Stimulated activated CD4-positive, alpha-beta T cell treated with anti-CD3 and anti-CD28 coated beads, Interleukin-12 subunit alpha, Interleukin-12 subunit beta, amount 100 ng/mL, for 24 hours (primary cell): ENCODE results near the gene N4BP2.

Source experiments
- DNase-seq, 2 experiments: peaks; one replicate each; pipeline ENCODE4 v3.0.0-alpha.2; 2020; ENCODE audit warnings: low read depth in 2 of 2

N4BP2 gene

DNA sequence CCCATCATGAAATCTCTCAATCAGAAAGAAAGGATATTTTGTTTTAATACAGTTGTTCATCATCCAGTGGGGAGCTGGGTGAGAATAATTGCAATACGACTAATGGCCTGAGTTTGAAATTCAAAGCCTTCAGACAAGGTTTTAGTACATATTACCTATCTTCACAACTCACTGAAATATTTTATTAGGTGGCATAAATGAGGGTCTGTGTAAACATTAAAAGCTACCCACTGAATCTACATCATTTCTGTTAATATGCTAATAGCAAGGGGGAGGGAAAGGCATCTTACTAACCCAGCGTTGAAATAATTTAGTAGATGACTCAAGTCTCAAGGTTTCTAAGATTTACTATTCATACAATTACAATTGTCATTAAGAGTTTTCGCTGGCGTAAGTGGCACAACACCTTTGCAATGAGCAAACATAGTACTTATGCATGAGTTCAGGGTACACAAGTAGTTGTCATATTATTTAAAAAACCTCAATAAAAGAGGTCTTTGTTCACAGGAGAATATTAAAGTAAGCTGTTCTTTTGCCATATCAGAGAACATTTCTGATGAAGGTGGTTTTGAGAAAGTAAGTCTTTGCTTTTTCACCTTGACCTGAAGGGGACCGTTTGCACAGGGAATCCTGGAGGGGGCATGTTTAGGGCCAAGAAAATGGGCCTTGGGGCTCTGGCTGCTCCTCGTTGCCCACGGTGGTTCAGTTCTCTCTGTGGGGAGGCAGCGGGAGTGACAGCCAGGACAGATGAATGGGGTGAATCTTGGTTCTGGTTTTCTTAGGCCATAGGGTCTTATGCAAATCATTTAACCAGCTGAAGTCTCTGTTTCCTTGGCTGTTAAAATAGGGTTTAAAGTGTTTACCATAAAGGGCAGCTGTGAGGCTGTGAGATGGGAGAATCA, 135.7 kb downstream of the N4BP2 start:
- DNase-seq: no peak

DNA sequence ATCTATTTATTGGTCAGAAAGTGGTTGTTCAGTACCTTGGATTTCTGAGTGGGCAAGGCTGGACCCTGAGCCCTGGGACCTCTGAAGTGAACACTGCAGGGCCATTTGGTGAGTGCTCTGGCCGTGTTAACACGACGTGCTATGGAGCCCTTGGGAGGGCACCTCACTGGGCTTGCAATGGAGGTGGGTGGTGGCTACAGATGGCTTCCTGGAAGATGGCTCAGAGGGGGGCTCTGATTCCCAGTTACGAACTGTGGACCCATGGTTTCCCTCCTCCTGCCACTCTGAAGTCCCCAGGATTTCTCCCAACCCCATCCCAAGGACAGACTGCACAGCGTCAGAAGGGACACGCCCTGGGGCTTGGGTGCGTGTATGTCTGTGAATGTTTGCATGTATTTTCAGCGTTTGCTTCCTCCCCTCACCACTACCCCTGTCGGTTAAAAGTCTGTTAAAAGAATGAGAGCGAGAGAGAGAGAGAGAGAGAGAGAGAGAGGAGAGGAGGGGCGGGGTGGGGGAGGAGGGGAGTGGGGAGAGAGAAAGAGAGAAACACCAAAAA, 136.4 kb downstream of the N4BP2 start:
- no peak for DNase-seq

DNA sequence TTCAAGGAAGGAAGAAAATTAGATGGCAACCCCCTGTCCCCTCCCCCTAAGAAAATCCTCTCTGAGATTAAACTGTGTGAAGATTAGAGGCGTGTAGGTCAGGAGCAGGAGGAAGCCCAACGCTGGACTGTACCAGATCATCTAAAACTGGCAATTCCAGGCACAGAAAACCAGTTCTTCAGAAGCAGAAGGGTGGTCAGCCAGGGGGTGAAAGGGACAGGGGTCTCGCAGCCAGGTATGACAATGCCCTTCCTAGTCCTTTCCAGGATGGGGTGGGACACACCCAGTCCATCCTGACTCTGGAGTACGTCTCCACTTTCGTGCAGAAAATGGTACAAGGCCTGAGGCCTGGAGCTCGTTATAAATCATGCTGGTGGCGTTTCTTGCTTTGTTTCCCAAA, 136.9 kb downstream of the N4BP2 start:
- no peak for DNase-seq

DNA sequence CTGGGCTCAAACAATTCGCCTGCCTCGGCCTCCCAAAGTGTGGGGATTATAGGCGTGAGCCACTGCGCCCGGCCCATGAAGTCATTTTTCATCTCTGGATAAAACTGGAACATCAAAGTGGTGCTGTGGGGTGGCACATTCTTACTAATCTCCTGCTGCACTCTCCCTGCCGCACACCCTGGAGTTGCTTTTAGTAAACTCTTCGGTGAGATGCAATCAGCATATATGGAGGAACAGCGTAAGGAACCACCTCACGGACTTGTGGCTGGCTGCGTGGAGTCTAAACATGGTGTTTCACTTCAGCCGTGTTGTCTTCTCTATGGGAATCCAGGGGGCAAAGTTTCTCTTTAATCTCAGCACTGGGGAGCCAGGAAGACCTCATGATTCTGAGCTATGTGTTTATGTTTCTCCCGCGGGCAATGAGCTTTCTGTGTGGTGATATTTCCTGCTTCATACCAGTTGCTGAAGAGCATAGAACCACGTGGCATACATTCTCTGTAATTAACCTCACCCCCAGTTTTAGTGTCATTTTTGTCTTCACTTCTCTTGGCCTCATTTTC, 138.0 kb downstream of the N4BP2 start:
- DNase-seq: no peak

DNA sequence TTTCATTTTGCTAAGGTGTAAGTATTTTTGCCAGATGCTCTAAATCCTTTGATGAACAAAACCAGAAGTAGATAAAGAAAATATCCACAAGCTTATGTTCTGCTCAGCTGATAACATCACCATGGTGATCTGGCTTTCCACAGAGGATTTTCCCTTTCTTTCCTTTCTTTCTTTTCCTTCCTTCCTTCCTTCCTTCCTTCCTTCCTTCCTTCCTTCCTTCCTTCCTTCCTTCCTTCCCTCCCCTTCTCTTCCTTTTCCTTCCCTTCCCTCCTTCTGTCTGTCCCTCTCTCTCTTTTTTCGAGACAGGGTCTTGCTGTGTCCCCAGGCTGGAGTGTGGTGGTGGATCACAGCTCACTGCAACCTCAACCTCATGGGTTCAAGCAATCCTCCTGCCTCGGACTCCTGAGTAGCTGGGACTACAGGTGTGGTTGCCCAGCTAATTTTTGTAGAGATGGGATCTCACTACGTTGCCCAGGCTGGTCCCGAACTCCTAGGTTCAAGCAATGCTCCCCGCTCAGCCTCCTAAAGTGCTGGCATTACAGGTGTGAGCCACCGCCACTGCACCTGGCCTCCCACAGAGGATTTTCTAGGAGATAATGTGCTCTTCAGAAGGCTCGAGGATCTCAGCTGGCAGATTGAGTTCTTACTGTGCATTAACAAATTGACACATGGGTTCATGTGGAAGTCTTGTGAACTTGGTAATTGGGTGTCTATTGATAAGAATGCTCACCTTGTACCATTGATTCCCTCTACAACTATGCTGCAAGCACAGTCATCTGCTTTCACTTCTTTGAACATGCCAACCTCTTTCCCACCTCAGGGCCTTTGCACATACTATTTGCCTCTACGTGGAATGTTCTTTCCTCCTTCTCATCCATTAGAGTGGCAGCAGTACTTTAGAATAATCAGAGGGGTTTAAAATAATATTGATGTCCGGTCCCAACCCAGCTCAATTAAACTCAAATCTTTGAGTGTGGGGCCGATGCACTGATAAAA, 138.8 kb downstream of the N4BP2 start:
- DNase-seq: no peak

DNA sequence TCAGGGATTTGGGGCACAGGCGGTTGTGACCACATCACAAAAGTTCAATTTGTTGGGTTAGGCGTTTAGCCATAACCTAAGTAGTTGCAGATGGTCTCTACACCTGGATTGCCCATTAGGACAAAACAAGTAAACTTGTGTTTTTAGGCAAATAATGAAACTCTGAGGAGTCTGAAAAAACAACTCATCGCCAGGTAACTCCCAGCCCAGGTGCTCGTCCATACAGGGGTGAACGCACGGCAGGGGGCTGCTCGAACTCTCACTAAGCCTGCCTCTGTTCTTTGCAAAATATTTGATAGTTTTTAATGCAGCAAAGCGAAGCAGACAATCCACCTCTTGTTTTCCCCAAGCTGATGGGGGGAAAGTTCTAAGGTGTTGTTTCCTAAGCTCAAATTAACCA, 139.6 kb downstream of the N4BP2 start:
- no peak for DNase-seq

DNA sequence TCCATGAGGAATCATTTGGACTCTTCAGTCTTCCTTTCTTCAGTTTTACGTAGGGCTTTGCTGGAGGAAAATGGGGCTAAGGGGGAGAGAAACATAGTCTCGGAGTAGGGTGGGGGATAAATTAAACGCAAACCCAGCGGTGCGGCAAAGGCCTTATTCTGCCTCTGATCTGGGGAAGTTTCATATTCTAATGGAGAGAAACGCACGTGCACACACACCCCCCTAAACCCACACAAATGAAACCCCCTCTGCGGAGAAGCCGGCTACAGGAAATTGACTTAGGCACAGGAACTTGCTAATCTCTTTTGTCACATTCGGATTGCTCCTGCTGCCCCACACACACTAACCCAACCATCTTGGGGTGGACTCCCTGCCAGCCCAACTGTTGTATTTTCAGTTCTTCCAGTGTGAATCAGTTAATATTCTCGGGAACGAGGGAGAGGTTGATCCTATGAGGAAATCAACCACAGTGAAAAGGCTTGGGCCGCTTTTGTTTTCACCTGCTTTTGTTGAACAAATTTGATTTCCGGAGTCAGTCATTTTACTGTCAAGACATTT, 140.2 kb downstream of the N4BP2 start, which contains the start of gene RHOH:
RHOH (plus strand) TSS at position 308 of the 558 bp plus-strand sequence. CDS start 46,356 bp downstream, outside the sequence.
- DNase-seq: peak; percentile 54 to 65

DNA sequence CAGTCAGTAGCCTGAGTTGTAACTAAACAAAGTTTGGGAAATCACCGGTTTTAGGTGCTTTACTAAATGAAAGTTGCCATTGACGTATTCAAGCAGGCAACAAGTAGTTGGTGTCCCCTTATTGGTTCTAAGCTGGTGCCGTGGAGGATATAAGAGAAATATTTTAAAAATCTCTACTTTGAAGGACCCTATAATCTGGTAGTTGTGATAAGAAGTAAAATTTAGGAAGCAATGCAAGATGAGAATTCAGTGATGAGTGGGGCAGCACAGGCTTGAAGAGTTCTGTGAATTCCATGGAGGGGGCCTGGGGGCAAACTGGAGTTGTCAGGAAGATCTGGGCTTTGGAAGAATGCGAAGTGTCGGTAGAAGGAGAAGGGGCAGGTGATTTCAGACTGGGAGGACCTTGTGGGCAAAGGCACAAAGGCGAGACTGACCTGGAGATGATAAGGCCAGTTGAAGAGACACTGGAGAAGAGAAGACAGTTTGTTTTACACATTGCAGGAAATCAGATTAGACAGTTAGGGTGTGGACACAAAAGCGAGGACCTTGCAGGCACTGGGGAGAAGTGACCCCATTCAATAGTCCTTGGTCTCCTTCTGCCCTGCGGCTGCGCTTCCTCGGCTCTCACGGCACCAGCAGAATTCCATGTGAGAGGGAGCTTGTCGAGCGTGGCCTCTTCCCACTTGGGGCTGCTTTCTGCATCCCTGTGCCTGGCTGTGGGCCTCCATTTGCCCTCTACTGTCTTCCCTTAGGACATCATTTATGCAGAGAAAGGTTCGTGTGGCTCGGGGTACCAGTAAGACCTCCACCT, 141.4 kb downstream of the N4BP2 start:
- DNase-seq: no peak

DNA sequence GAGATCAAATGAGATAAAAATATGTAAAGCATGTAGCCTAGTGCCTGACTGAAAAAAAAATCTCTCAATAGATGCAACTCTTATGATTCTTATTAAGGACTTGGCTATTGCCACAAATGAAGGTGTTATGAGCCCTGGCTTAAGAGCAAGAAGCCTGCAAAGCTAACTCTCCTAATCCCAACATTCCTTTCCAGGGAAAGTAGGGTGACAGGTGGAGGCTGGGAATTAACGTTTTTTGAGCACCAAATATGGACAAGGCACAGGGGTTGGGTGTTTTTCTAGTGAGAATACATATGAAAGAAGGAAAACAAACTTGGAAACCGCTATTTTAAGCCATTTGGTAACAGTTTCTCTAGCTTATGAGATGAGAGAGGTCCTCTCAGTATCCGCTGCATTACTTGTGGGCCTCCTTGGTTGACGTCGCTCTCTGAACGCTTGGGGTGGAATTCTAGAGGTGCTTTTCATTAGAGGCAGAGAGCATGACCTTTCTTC, 142.6 kb downstream of the N4BP2 start:
- no peak for DNase-seq

DNA sequence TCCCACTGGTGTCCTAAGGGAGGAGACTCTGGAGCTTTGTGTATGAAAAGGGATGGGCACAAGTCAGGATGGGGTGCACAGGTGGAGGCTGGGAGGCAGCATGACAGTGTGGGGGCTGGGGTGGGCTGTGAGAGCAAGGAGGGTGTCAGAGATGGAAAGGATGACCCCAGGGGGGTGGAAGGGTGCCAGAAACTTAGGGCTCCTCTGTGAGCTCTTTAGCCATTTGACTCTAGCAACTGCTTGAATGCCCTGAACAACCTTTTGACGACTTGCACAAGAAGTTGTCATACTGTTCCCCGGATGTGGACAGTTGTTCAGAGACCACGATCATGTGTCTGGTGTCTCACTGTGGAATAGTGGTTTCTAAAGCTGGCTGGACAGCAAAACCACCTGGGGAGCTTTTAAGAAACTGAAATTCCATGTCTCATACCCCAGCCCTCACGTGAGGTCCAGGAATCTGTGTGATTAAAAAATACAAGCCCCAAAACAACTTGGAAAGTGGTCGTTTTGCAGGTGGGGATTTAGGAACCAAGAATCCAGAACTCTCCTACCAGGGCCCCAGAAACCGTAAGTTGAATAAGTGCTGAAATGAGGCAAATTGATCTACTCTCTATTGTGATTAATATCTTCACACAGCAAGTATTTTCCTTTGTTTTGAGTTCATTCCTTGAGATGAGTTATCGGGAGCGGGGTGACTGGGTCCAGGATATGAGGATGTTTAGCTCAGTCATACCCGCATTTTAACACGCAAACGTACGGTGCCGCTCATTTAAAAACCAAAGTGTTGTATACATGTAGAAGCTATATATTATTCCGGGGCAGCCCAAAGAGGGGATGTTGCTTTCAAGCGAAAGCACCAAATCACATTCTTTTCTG, 143.6 kb downstream of the N4BP2 start:
- DNase-seq: peak in 1 of 2 experiments; percentile 68

DNA sequence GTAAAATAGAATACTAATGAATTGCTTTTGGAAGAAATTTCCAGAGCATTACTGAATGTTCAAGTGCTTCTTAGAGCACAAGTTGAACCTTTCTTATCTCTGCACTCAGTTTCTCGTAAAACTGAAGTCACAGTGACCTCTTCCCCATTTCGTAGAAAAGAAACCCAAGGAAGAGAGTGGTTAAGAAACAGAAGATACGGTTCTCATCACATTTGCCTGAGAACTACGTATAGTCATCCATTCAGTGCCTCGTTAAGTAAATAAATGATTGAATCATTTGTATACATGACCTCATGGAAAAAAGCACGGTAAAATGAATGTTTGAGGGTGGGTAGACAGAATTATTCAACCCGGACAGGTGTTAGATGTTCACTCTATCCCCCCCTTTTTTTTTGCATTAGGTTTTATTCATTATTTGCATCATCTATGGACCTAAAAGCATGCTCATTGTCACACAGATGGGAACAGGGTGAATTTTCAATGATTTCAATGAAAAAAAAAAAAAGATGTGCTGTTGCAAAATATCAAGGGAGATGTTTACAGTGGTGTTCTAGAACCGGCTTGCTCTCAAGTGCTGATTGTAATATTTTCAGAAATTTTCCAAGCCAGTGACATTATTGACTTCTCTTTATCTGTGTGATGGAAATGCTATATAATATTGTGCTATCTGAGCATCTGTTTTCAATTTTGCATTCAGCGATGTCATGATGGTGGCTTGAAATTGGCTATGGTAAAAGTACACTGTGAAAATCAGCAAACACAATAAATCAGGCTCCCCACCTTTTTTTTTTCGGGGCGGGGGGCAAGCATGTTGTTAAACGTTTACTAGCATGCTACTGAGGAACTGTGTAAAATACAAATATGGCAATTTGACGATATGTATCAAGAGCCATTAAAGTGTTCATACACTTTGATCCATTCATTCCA, 144.5 kb downstream of the N4BP2 start:
- no peak for DNase-seq

DNA sequence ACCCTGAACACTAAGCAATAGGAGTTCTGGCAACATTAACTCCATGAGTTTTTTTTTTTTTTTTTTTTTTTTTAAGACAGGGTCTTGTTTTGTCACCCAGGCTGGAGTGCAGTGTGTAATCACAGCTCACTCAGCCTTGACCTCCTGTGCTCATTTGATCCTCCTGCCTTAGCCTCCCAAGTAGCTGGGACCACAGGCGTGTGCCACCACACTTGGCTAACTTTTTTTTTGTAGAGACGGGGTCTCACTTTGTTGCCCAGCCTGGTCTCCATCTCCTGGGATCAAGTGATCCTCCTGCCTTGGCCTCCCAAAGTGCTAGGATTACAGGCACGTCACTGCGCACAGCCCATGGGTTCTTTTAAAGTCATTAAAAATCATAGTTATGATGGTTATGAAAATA, 145.2 kb downstream of the N4BP2 start:
- DNase-seq: no peak

DNA sequence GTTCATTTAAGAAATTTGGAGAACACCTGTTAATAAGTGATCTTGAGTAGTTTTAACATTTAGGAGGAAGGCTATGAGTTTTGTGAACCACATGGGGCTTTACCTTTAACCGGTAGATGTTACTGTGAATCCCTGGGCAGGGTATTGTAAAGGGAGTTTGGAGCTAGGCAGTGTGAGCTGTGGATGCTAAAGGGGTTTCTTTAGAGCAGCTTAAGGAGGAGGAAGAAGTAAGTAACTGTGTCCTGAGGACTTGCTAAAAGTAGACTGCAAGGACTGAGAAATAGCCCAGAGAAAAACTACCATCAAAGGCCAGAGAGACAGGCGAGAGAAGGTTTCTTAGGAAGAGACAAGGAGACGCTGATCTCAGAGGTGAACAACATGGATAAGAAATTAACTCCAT, 145.8 kb downstream of the N4BP2 start:
- no peak for DNase-seq

DNA sequence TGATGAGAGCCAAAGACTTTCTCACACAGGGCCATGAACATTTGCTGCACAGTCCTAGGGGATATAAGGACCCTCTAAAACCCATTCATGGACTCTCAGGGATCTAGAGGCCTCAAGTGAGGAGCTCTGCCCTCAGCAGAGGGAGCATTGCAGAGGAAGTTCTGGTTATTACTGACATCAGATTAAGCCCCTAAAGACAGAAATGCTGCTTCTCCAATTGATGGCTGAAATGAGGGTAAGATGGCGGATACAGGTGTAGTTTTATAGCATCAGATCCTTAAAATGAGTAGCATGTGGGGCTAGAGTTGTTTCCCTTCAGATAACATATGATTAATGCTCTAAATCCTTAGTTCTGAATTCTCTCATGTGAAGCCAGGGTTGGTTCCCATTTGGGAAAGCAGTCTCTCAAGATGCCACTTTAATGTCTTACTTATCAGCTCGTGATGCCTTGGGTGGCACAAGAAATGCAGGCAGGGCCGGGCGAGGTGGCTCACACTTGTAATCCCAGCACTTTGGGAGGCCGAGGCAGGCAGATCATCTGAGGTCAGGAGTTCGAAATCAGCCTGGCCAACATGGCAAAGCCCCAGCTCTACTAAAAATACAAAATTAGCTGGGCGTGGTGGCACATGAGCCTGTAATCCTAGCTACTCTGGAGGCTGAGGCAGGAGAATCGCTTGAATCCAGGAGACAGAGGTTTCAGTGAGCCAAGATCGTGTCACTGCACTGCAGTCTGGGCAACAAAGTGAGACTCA, 148.0 kb downstream of the N4BP2 start:
- DNase-seq: no peak

DNA sequence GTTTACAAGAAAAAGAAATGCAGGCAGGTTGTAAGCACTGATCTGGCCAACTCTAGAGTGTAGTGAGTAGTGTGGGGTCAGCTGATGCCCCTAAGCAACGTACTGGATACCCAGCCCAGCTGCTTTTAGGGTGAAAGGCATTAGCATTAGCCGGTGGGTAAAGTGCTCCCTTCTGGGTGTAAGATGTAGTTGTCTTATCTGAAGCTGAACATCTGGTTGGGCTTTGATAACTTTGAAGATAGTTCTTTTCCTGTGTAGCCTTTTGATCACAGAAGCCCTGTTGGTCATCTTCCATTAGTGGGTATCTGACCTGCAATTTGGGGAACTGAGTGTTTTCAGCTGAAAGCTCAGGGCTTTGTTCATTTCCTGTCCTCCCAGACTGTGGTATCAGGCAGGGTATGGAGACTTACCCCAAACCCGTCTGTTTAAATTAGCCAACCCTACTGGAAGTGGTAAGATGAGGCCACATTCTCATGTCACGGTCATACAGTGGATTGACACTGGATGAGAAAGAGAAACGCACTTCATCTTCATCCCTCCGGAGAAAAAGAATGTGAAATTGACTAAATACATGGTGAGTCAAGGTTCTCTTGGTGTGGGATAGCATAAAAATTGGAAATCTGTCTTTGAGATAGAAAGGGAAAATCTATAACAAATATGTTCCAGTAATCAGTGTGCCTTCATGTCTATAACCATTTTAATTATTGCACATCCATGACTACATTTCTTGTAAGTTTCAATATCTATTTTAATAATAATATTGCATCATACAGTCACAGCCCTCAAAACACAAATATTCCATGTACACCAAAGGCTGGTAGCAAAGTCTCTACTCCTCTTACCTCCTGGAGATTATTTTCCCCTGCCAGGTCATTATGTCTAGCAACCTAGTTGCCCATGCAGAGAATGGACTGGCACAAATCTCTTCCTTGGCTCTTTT, 148.9 kb downstream of the N4BP2 start:
- no peak for DNase-seq

DNA sequence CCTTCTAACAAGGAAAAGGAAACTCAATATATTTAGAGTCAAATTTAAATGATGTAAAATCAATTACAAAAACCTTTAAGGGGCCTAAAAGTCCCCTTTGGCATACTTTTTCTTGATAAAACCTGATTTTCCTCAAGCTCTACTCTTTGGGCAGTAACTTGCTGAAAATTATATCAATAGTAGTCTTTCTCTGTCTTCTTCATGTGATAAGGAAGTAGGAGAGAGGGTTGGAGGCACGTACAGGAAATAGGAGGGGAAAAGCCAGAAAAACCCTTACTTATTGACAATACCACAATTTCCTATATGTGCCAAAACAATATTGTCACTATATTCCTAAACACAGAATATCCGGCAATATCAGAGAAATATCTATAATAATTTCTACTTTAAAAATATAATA, 149.8 kb downstream of the N4BP2 start:
- no peak for DNase-seq
